Upper lobe of left lung (tissue), 6 donors: ENCODE results near the gene BCAM. TPM values are rescaled to one million over a fixed set of nuclear protein-coding genes. Genes with fewer than 3 reads are reported as not detected.
"Not testable (repeated sequence)": the region's sequence is repeated elsewhere in the genome, so short reads cannot be mapped to it uniquely, and the experiment has no call there.

ENCODE experiments used
- ATAC-seq, 2 donors: fragments of 200-7000 bp; cut with Tn5 transposase; one replicate each; pipeline ENCODE4 v1.9.1; 2022; ENCODE audit warnings: mild to moderate bottlenecking in 2 of 2, moderate library complexity in 2 of 2; ENCODE audit not compliant: low FRiP score in 2 of 2
- DNase-seq, 2 donors: peaks; one replicate each; pipeline ENCODE4 v3.0.0-alpha.2; 2019 to 2020
- H3K27ac ChIP-seq, 4 donors: fragments of 200-600 bp; sonication (generic); one replicate each; pipeline ENCODE4 v1.5.1; 2016 to 2019
- H3K27me3 ChIP-seq, 4 donors: fragments of 200-600 bp; sonication (generic); one replicate each; pipeline ENCODE4 v1.5.1; 2017 to 2019
- H3K36me3 ChIP-seq, 4 donors: fragments of 200-600 bp; sonication (generic); one replicate each; pipeline ENCODE4 v1.5.1; 2016 to 2019
- H3K4me1 ChIP-seq, 4 donors: fragments of 200-600 bp; sonication (generic); one replicate each; pipeline ENCODE4 v1.5.1; 2018 to 2019
- H3K4me3 ChIP-seq, 4 donors: fragments of 200-600 bp; sonication (generic); one replicate each; pipeline ENCODE4 v1.5.1; 2017 to 2019; ENCODE audit warnings: mild to moderate bottlenecking in 2 of 4, moderate library complexity in 1 of 4
- H3K9me3 ChIP-seq, 4 donors: fragments of 200-600 bp; sonication (generic); one replicate each; pipeline ENCODE4 v1.5.1; 2018 to 2019
- EP300 ChIP-seq, 4 donors: sonication (generic); formaldehyde crosslinking; IDR thresholded peaks; one replicate each; pipeline ENCODE4 v1.5.1; 2017; ENCODE audit warnings: antibody characterized with exemption in 4 of 4, control low read depth in 2 of 4
- POLR2A ChIP-seq, 4 donors: fragments of 450-650 bp; IDR thresholded peaks; one replicate each; pipeline ENCODE4 v1.5.1; 2016 to 2017; ENCODE audit warnings: antibody characterized with exemption in 4 of 4, mild to moderate bottlenecking in 2 of 4
- POLR2AphosphoS5 ChIP-seq, 2 donors: sonication (generic); formaldehyde crosslinking; IDR thresholded peaks; one replicate each; pipeline ENCODE4 v1.5.1; 2017; ENCODE audit warnings: antibody characterized with exemption in 2 of 2
- WGBS, 2 donors: methylation state at CpG; one replicate each; pipeline ENCODE4 v1.1.5; 2017 to 2018; 5-methylcytosine and 5-hydroxymethylcytosine counted together
- total RNA-seq, 6 donors: library from RNA; depleted of rRNA in 4 of 6; stranded (reverse); fragments of >200 nt in 4 of 6; gene quantifications; one replicate each; pipeline versions ENCODE4 v1.1.0 to v1.2.1, GENCODE V29; 2016 to 2021
- TF ChIP-seq, protein P1 (sequence below), 6 experiments: fragments of 450-650 bp in 4 of 6; fragments of 200-600 bp in 2 of 6; sonication (generic) in 2 of 6; IDR thresholded peaks; one replicate each; pipeline ENCODE4 v1.5.1; 2016 to 2019; ENCODE audit warnings: antibody characterized with exemption in 6 of 6
- donor health status: DM: no; HTN: no; CAD: no; lungs with moderate emphysema.
- donor health status: DM: no; HTN: yes; CAD: no; lungs with severe emphysema.

Gene BCAM
- total RNA-seq, 6 donors from 2014 or later: 246 to 557 (median 274) TPM

DNA sequence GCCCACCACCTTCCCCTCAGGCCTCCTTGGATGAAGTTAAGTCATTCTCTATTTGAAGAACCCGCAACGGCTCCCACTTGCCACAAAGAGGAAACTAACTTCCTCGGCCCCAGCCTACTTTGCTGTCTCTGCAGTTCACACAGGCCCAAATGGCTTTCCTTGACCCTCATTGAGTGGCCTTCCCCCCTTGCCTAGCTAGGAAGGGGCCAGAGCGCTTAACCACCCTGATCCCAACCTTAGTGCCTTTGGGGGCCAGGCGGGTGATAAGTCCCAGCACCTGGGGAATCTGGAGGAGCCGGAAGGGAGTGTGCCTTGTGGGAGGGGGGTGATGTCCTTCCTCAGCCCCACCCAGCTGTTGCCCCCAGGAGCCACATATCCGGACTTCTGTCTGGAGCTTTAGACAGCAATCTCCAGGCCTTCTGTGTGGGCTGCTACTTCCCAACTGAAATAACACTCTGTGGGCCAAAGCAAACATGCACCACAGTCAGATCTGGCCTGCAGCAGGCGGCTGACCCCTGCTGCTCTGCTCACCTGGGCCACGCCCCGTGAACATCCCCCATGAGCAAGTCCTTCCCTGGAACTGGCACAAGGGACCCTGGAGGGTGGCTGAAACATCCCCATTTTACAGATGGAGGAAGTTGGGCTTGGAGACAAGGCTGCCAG is 47.6 kb downstream of the BCAM start:
- DNase-seq: no peak
- peak; percentile 38 to 44 for ATAC-seq
- Histone ChIP-seq H3K4me3 (no peak overlapping the region), H3K36me3 (peaks cover 0 to 12% (median 0%) of the 10 kb centered on the region in 4 donors), H3K9me3 (no peaks in the 10 kb centered on the region), H3K4me1 (peaks cover 26 to 44% (median 39%) of the 10 kb centered on the region in 4 donors), H3K27ac (peak overlapping the region; percentile 61 to 70 (median 66)), H3K27me3 (no peaks in the 10 kb centered on the region)
- WGBS, 2 donors: 32 to 38% methylated on average over 7 to 10 of the region's 10 CpGs
- TF ChIP-seq POLR2A (IDR thresholded peaks at IDR 0.05) (no peak), EP300 (IDR thresholded peaks at IDR 0.05) (no peak), POLR2AphosphoS5 (IDR thresholded peaks at IDR 0.05) (no peak)
- TF ChIP-seq, protein P1, sequence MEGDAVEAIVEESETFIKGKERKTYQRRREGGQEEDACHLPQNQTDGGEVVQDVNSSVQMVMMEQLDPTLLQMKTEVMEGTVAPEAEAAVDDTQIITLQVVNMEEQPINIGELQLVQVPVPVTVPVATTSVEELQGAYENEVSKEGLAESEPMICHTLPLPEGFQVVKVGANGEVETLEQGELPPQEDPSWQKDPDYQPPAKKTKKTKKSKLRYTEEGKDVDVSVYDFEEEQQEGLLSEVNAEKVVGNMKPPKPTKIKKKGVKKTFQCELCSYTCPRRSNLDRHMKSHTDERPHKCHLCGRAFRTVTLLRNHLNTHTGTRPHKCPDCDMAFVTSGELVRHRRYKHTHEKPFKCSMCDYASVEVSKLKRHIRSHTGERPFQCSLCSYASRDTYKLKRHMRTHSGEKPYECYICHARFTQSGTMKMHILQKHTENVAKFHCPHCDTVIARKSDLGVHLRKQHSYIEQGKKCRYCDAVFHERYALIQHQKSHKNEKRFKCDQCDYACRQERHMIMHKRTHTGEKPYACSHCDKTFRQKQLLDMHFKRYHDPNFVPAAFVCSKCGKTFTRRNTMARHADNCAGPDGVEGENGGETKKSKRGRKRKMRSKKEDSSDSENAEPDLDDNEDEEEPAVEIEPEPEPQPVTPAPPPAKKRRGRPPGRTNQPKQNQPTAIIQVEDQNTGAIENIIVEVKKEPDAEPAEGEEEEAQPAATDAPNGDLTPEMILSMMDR (IDR thresholded peaks at IDR 0.05): no peak

DNA sequence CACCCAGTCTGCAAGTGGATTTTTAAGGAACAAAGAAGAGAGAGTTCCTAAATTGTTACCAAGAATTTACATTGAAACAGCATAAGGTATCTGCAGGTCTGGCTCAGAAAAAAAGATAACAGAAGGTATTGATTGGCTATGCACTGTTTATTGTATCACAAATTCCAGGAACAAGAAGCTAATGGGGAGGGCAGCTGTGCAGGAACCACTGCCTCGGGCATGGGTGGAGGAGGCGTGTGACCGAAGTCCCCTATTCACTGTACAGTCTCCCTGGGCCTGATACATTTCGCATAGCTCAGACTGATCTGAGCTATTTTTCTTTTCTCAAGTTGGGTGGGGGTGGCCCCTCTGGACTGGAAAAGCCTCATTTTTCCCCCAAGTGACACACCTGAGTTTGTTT is 48.9 kb downstream of the BCAM start:
- peak overlapping the region in 1 of 4 donors; percentile 32 for H3K27ac ChIP-seq
- no peaks in the 10 kb centered on the region for H3K27me3 ChIP-seq
- no peak for ATAC-seq
- peaks cover 26 to 44% (median 37%) of the 10 kb centered on the region in 4 donors for H3K4me1 ChIP-seq
- no peak overlapping the region for H3K4me3 ChIP-seq
- DNase-seq: no peak
- WGBS, 2 donors: 67% methylated on average over 4 of the region's 4 CpGs
- no peak for TF ChIP-seq EP300 (IDR thresholded peaks at IDR 0.05)
- no peak for TF ChIP-seq POLR2AphosphoS5 (IDR thresholded peaks at IDR 0.05)
- TF ChIP-seq, protein P1 (IDR thresholded peaks at IDR 0.05): no peak
- TF ChIP-seq POLR2A (IDR thresholded peaks at IDR 0.05): no peak
- no peaks in the 10 kb centered on the region for H3K9me3 ChIP-seq
- peaks cover 0 to 12% (median 0%) of the 10 kb centered on the region in 4 donors for H3K36me3 ChIP-seq

DNA sequence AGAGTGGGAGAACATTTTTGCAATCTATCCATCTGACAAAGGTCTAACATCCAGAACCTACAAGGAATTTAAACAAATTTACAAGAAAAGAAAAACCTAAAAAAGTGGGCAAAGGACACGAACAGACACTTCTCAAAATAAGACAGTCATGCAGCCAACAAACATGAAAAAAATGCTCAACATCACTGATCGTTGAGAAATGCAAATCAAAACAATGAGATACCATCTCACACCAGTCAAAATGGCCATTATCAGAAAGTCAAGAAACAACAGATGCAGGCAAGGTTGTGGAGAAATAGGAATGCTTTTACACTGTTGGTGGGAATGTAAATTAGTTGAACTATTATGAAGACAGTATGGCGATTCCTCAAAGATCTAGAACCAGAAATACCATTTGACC is 52.7 kb downstream of the BCAM start:
- peaks cover 3 to 28% (median 10%) of the 10 kb centered on the region in 4 donors for H3K36me3 ChIP-seq
- ATAC-seq, H3K27ac ChIP-seq, H3K9me3 ChIP-seq, H3K4me3 ChIP-seq, DNase-seq, H3K27me3 ChIP-seq: not testable (repeated sequence)
- 83 to 85% methylated on average over 3 of the region's 3 CpGs for WGBS, 2 donors
- H3K4me1 ChIP-seq: peaks cover 19 to 30% (median 27%) of the 10 kb centered on the region in 4 donors

DNA sequence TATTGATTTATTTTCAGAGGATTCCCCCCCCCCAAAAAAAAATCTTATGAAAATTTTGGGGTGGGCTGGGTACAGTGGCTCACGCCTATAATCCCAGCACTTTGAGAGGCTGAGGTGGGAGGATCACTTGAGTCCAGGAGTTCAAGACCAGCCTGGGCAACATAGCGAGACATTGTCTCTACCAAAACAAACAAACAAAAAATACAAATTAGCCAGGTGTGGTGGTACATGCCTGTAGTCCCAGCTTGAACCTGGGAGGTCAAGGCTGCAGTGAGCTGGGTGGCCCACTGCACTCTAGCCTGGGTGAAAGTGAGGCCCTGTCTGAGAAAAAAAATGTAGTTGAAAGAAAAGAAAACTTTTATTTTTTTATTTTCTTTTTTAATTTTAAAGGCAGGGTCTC is 55.1 kb downstream of the BCAM start:
- TF ChIP-seq, protein P1 (IDR thresholded peaks at IDR 0.05): no peak
- TF ChIP-seq POLR2A (IDR thresholded peaks at IDR 0.05) (no peak), EP300 (IDR thresholded peaks at IDR 0.05) (no peak), POLR2AphosphoS5 (IDR thresholded peaks at IDR 0.05) (no peak)
- DNase-seq (no peak), ATAC-seq (no peak)
- Histone ChIP-seq H3K9me3 (no peaks in the 10 kb centered on the region), H3K4me1 (peaks cover 3 to 8% (median 5%) of the 10 kb centered on the region in 4 donors), H3K4me3 (no peak overlapping the region), H3K27me3 (no peaks in the 10 kb centered on the region), H3K27ac (no peak overlapping the region), H3K36me3 (peaks cover 3 to 44% (median 10%) of the 10 kb centered on the region in 4 donors)
- 76 to 97% methylated on average over 2 of the region's 2 CpGs for WGBS, 2 donors

DNA sequence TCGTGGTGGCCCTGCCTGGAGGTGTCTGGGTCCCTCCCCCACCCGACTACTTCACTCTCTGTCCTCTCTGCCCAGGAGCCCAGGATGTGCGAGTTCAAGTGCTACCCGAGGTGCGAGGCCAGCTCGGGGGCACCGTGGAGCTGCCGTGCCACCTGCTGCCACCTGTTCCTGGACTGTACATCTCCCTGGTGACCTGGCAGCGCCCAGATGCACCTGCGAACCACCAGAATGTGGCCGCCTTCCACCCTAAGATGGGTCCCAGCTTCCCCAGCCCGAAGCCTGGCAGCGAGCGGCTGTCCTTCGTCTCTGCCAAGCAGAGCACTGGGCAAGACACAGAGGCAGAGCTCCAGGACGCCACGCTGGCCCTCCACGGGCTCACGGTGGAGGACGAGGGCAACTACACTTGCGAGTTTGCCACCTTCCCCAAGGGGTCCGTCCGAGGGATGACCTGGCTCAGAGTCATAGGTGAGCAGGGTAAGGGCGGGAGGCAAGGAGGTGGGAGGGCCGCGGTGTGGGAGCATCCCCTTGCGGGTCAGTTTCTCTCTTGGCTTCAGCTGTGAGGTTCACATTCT is 56.4 kb downstream of the BCAM start:
- no peak overlapping the region for H3K27ac ChIP-seq
- H3K4me3 ChIP-seq: no peak overlapping the region
- H3K4me1 ChIP-seq: peaks cover 0 to 5% (median 0%) of the 10 kb centered on the region in 4 donors
- WGBS, 2 donors: 90 to 94% methylated on average over 7 to 27 of the region's 27 CpGs
- no peaks in the 10 kb centered on the region for H3K27me3 ChIP-seq
- ATAC-seq (peak in 1 of 2 donors; percentile 58), DNase-seq (no peak)
- peaks cover 3 to 38% (median 10%) of the 10 kb centered on the region in 4 donors for H3K36me3 ChIP-seq
- TF ChIP-seq, protein P1 (IDR thresholded peaks at IDR 0.05): no peak
- TF ChIP-seq POLR2AphosphoS5 (IDR thresholded peaks at IDR 0.05): no peak
- no peak for TF ChIP-seq EP300 (IDR thresholded peaks at IDR 0.05)
- no peak for TF ChIP-seq POLR2A (IDR thresholded peaks at IDR 0.05)
- H3K9me3 ChIP-seq: no peaks in the 10 kb centered on the region
